HEK293 (cell line): ENCODE measurements around the gene PILRA.

Experiments used
- TCF7L2 ChIP-seq: IDR thresholded peaks from 2 replicates; pipeline ENCODE4 v1.6.1; 2011; ENCODE audit warnings: low read depth, mild to moderate bottlenecking, inconsistent platforms, low read length, moderate library complexity, borderline replicate concordance
- ZNF175 ChIP-seq: fragments of 450-650 bp; formaldehyde crosslinking; IDR thresholded peaks from 2 replicates; pipeline ENCODE4 v1.5.1; 2016; ENCODE audit warnings: missing biosample characterization, missing genetic modification characterization
- ZNF776 ChIP-seq: fragments of 450-650 bp; formaldehyde crosslinking; IDR thresholded peaks from 2 replicates; pipeline ENCODE4 v1.5.0; 2017; ENCODE audit warnings: missing biosample characterization, missing genetic modification characterization, borderline replicate concordance
- ZNF837 ChIP-seq: fragments of 450-650 bp; formaldehyde crosslinking; IDR thresholded peaks from 2 replicates; pipeline ENCODE4 v1.5.1; 2016; ENCODE audit warnings: missing biosample characterization, missing genetic modification characterization
- TF ChIP-seq, protein P1 (sequence below): sonication (generic); formaldehyde crosslinking; IDR thresholded peaks from 2 replicates; pipeline ENCODE4 v1.8.1; 2022; ENCODE audit warnings: mild to moderate bottlenecking, moderate library complexity, missing genetic modification reagents
- TF ChIP-seq, protein P2 (sequence below): fragments of 450-650 bp; formaldehyde crosslinking; IDR thresholded peaks from 2 replicates; pipeline ENCODE4 v1.5.1; 2016; ENCODE audit warnings: missing biosample characterization, missing genetic modification characterization

DNA sequence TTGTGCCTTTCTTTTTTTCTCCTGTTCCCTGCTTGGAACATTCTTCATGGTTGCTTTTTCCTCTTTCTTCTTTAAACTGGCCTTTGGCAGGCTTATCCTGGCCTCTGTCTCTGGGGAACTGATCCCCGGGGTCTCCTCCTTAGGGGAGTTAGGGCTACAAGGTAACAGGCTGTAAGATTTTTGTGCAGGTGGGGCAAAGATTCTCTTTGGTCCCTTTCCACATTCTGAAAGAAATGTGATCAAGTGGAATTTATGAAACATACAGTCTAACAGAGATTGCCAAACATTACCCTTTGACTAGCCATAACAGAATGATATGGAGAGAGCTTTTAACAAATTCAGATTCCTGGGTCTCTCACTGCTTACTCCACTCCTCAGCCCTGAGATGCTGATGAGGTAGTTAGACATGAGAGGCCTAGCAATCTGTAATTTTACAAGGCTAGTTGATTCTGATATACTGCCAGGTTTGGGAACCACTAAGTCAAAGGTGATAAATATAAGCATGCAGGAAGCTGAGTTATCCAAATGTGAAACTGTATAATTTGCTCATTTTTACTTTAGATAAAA, 46.5 kb downstream of the PILRA start:
- TF ChIP-seq, protein P1, sequence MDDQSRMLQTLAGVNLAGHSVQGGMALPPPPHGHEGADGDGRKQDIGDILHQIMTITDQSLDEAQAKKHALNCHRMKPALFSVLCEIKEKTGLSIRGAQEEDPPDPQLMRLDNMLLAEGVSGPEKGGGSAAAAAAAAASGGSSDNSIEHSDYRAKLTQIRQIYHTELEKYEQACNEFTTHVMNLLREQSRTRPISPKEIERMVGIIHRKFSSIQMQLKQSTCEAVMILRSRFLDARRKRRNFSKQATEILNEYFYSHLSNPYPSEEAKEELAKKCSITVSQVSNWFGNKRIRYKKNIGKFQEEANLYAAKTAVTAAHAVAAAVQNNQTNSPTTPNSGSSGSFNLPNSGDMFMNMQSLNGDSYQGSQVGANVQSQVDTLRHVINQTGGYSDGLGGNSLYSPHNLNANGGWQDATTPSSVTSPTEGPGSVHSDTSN (CRISPR knock-in tag) = no peak
- TF ChIP-seq TCF7L2 (no peak), ZNF175 (tag by site-specific recombination) (no peak), ZNF837 (tag by site-specific recombination) (no peak), ZNF776 (tag by site-specific recombination) (no peak)
- TF ChIP-seq, protein P2, sequence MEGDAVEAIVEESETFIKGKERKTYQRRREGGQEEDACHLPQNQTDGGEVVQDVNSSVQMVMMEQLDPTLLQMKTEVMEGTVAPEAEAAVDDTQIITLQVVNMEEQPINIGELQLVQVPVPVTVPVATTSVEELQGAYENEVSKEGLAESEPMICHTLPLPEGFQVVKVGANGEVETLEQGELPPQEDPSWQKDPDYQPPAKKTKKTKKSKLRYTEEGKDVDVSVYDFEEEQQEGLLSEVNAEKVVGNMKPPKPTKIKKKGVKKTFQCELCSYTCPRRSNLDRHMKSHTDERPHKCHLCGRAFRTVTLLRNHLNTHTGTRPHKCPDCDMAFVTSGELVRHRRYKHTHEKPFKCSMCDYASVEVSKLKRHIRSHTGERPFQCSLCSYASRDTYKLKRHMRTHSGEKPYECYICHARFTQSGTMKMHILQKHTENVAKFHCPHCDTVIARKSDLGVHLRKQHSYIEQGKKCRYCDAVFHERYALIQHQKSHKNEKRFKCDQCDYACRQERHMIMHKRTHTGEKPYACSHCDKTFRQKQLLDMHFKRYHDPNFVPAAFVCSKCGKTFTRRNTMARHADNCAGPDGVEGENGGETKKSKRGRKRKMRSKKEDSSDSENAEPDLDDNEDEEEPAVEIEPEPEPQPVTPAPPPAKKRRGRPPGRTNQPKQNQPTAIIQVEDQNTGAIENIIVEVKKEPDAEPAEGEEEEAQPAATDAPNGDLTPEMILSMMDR = no peak
